ENCODE results near the gene SLC16A7. TPM values are rescaled to one million over a fixed set of nuclear protein-coding genes. Genes with fewer than 3 reads are reported as not detected.

The SLC16A7 gene
- 12.6 TPM for total RNA-seq

GRCh38 chr12:59595883-59596540 lies at the start of gene SLC16A7:
Gene SLC16A7 (plus strand): TSS chr12:59596029. CDS start chr12:59704802, 108,773 bp downstream.
- no peaks in the 10 kb centered on the region for H3K36me3 ChIP-seq
- peak in 1 of 3 experiments; percentile 2 for TF ChIP-seq CTCF (IDR thresholded peaks at IDR 0.05)
- intact Hi-C loops (cut with DNase I), result loop anchor here (2.0 to 10.0 kb wide), 4 partner anchors 55 to 1171 kb away; no protein-coding TSS in a partner anchor

GRCh38 chr12:59548930-59549329 lies 46.9 kb upstream of the SLC16A7 start:
- no peak overlapping the region for H3K4me3 ChIP-seq
- intact Hi-C loops (cut with DNase I), result no loop called here
- no peaks in the 10 kb centered on the region for H3K27me3 ChIP-seq
- TF ChIP-seq CTCF (IDR thresholded peaks at IDR 0.05), result no peak
- H3K36me3 ChIP-seq, result no peaks in the 10 kb centered on the region
- no peaks in the 10 kb centered on the region for H3K9me3 ChIP-seq
- no peaks in the 10 kb centered on the region for H3K4me1 ChIP-seq
- no peak overlapping the region for H3K27ac ChIP-seq
- no peak for DNase-seq (ENCODE audit: low spot score in 2 of 2)

More at GRCh38 chr12:59595883-59596540, at the start of gene SLC16A7:
- H3K4me1 ChIP-seq, result peaks cover 0 to 15% of the 10 kb centered on the region in 2 donors
- no peaks in the 10 kb centered on the region for H3K27me3 ChIP-seq
- H3K27ac ChIP-seq, result peak within 1 kb of the TSS; percentile 98 to 99
- H3K4me3 ChIP-seq, result peak within 1 kb of the TSS; percentile 81 to 82
- DNase-seq (ENCODE audit: low spot score in 2 of 2), result peak; percentile 67 to 96
- H3K9me3 ChIP-seq, result no peaks in the 10 kb centered on the region

- no peaks in the 10 kb centered on the region for H3K27me3 ChIP-seq
- H3K36me3 ChIP-seq, result no peaks in the 10 kb centered on the region
- TF ChIP-seq CTCF (IDR thresholded peaks at IDR 0.05), result no peak
- no peaks in the 10 kb centered on the region for H3K9me3 ChIP-seq
- H3K4me1 ChIP-seq, result no peaks in the 10 kb centered on the region
- H3K27ac ChIP-seq, result no peak overlapping the region
- intact Hi-C loops (cut with DNase I), result loop anchor here (10.0 kb wide), 1 partner anchor 475 kb away; no protein-coding TSS in a partner anchor
- H3K4me3 ChIP-seq, result no peak overlapping the region
- DNase-seq (ENCODE audit: low spot score in 2 of 2), result no peak
Observed at GRCh38 chr12:59559696-59560095, 36.1 kb upstream of the SLC16A7 start.

- Histone ChIP-seq H3K9me3 (no peaks in the 10 kb centered on the region), H3K4me1 (peaks cover 0 to 3% of the 10 kb centered on the region in 2 donors), H3K36me3 (no peaks in the 10 kb centered on the region), H3K4me3 (no peak overlapping the region), H3K27me3 (no peaks in the 10 kb centered on the region), H3K27ac (no peak overlapping the region)
- intact Hi-C loops (cut with DNase I), result no loop called here
- no peak for DNase-seq (ENCODE audit: low spot score in 2 of 2)
- no peak for TF ChIP-seq CTCF (IDR thresholded peaks at IDR 0.05)
Observed at GRCh38 chr12:59570145-59570544, 25.7 kb upstream of the SLC16A7 start.

GRCh38 chr12:59574406-59574805 lies 21.4 kb upstream of the SLC16A7 start:
- no peak for DNase-seq (ENCODE audit: low spot score in 2 of 2)
- Histone ChIP-seq H3K27ac (no peak overlapping the region), H3K27me3 (no peaks in the 10 kb centered on the region), H3K4me1 (peaks cover 0 to 3% of the 10 kb centered on the region in 2 donors), H3K36me3 (no peaks in the 10 kb centered on the region), H3K4me3 (no peak overlapping the region), H3K9me3 (no peaks in the 10 kb centered on the region)
- intact Hi-C loops (cut with DNase I), result no loop called here
- no peak for TF ChIP-seq CTCF (IDR thresholded peaks at IDR 0.05)

Data from ascending aorta (tissue), 2 donors.